KOPT-K1 (cell line): ENCODE measurements around the gene ZC3H12A.

Source experiments
- H3K27ac ChIP-seq: fragments of 200-600 bp; sonication (generic); 2 replicates; pipeline ENCODE4 v1.5.1; 2016; ENCODE audit warnings: antibody characterized with exemption, mild to moderate bottlenecking, low read depth, low read length; ENCODE audit not compliant: poor library complexity, severe bottlenecking
- H3K36me3 ChIP-seq: fragments of 200-600 bp; sonication (generic); 2 replicates; pipeline ENCODE4 v1.5.1; 2017; ENCODE audit warnings: antibody characterized with exemption, mild to moderate bottlenecking, low read length, moderate library complexity; ENCODE audit not compliant: insufficient read depth
- H3K9me3 ChIP-seq: fragments of 200-600 bp; sonication (generic); 2 replicates; pipeline ENCODE4 v1.5.1; 2017; ENCODE audit warnings: antibody characterized with exemption, low read length, mild to moderate bottlenecking; ENCODE audit not compliant: insufficient read depth, poor library complexity, severe bottlenecking

Gene ZC3H12A

GRCh38 chr1:37474046-37474696 lies at the start of gene ZC3H12A:
ZC3H12A (plus strand) TSS chr1:37474580; CDS start chr1:37475497, 917 bp downstream.
- Histone ChIP-seq H3K36me3 (peaks cover 23% of the 10 kb centered on the region), H3K27ac (peak within 1 kb of the TSS; percentile 72), H3K9me3 (no peaks in the 10 kb centered on the region)

GRCh38 chr1:37425221-37425620 lies 49.2 kb upstream of the ZC3H12A start:
- Histone ChIP-seq H3K27ac (no peak overlapping the region), H3K9me3 (no peaks in the 10 kb centered on the region), H3K36me3 (no peaks in the 10 kb centered on the region)

- no peaks in the 10 kb centered on the region for H3K36me3 ChIP-seq
- no peaks in the 10 kb centered on the region for H3K9me3 ChIP-seq
- H3K27ac ChIP-seq = no peak overlapping the region
These were observed 45.4 kb upstream of the ZC3H12A start for GRCh38 chr1:37429029-37429428.

- Histone ChIP-seq H3K27ac (no peak overlapping the region), H3K9me3 (no peaks in the 10 kb centered on the region), H3K36me3 (no peaks in the 10 kb centered on the region)
These were observed 44.0 kb upstream of the ZC3H12A start for GRCh38 chr1:37430103-37430985.

GRCh38 chr1:37432716-37433115 lies 41.7 kb upstream of the ZC3H12A start:
- no peak overlapping the region for H3K27ac ChIP-seq
- no peaks in the 10 kb centered on the region for H3K9me3 ChIP-seq
- no peaks in the 10 kb centered on the region for H3K36me3 ChIP-seq

GRCh38 chr1:37433171-37433570 lies 41.2 kb upstream of the ZC3H12A start:
- Histone ChIP-seq H3K9me3 (no peaks in the 10 kb centered on the region), H3K27ac (no peak overlapping the region), H3K36me3 (no peaks in the 10 kb centered on the region)

- Histone ChIP-seq H3K27ac (no peak overlapping the region), H3K36me3 (no peaks in the 10 kb centered on the region), H3K9me3 (no peaks in the 10 kb centered on the region)
These were observed 39.8 kb upstream of the ZC3H12A start for GRCh38 chr1:37434292-37435225.

GRCh38 chr1:37437087-37437486 lies 37.3 kb upstream of the ZC3H12A start:
- H3K9me3 ChIP-seq = no peaks in the 10 kb centered on the region
- no peak overlapping the region for H3K27ac ChIP-seq
- H3K36me3 ChIP-seq = no peaks in the 10 kb centered on the region

- H3K36me3 ChIP-seq = no peaks in the 10 kb centered on the region
These were observed 36.1 kb upstream of the ZC3H12A start for GRCh38 chr1:37438037-37438868.

GRCh38 chr1:37438869-37439343 lies 35.5 kb upstream of the ZC3H12A start:
- Histone ChIP-seq H3K9me3 (no peaks in the 10 kb centered on the region), H3K36me3 (no peaks in the 10 kb centered on the region), H3K27ac (no peak overlapping the region)

More at GRCh38 chr1:37438037-37438868, 36.1 kb upstream of the ZC3H12A start:
- H3K9me3 ChIP-seq = no peaks in the 10 kb centered on the region
- no peak overlapping the region for H3K27ac ChIP-seq

GRCh38 chr1:37439349-37439995 lies 34.9 kb upstream of the ZC3H12A start:
- Histone ChIP-seq H3K36me3 (no peaks in the 10 kb centered on the region), H3K9me3 (no peaks in the 10 kb centered on the region), H3K27ac (no peak overlapping the region)

GRCh38 chr1:37441490-37441889 lies 32.9 kb upstream of the ZC3H12A start:
- Histone ChIP-seq H3K9me3 (no peaks in the 10 kb centered on the region), H3K36me3 (no peaks in the 10 kb centered on the region), H3K27ac (no peak overlapping the region)

- Histone ChIP-seq H3K36me3 (no peaks in the 10 kb centered on the region), H3K27ac (no peak overlapping the region), H3K9me3 (no peaks in the 10 kb centered on the region)
These were observed 32.2 kb upstream of the ZC3H12A start for GRCh38 chr1:37442139-37442538.

GRCh38 chr1:37442644-37443043 lies 31.7 kb upstream of the ZC3H12A start:
- Histone ChIP-seq H3K27ac (no peak overlapping the region), H3K9me3 (no peaks in the 10 kb centered on the region), H3K36me3 (no peaks in the 10 kb centered on the region)
